T-helper 22 cell (primary cell): ENCODE data around the gene SNX30.
"Not testable (repeated sequence)": the region's sequence is repeated elsewhere in the genome, so short reads cannot be mapped to it uniquely, and the experiment has no call there.

Experiments
- DNase-seq: peaks from one replicate; pipeline ENCODE4 v3.0.0-alpha.2; 2020; ENCODE audit warnings: low read depth

SNX30 gene

GRCh38 chr9:112750016-112750763, at the start of gene SNX30:
TSS of gene SNX30 (plus strand) at chr9:112750760. CDS start at chr9:112751002, 242 bp downstream.
- DNase-seq, result peak; percentile 68

- DNase-seq, result no peak
Observed at GRCh38 chr9:112703304-112703703, 47.3 kb upstream of the SNX30 start.

- DNase-seq, result no peak
Observed at GRCh38 chr9:112705768-112706427, 44.7 kb upstream of the SNX30 start.

- no peak for DNase-seq
Observed at GRCh38 chr9:112711050-112711689, 39.4 kb upstream of the SNX30 start.

- DNase-seq, result no peak
Observed at GRCh38 chr9:112712678-112713077, 37.9 kb upstream of the SNX30 start.

- peak; percentile 96 for DNase-seq
Observed at GRCh38 chr9:112717661-112718331, 32.8 kb upstream of the SNX30 start, which contains the start of gene INIP. TSS of gene INIP (minus strand) at chr9:112718117. CDS start at chr9:112716485, 1,632 bp downstream.

GRCh38 chr9:112719241-112719691, 31.3 kb upstream of the SNX30 start:
- no peak for DNase-seq

- no peak for DNase-seq
Observed at GRCh38 chr9:112719696-112720095, 30.9 kb upstream of the SNX30 start.

GRCh38 chr9:112720113-112720780, 30.3 kb upstream of the SNX30 start:
- no peak for DNase-seq

GRCh38 chr9:112722749-112723148, 27.8 kb upstream of the SNX30 start:
- not testable (repeated sequence) for DNase-seq

- no peak for DNase-seq
Observed at GRCh38 chr9:112725961-112726360, 24.6 kb upstream of the SNX30 start.

- DNase-seq, result no peak
Observed at GRCh38 chr9:112726428-112726827, 24.1 kb upstream of the SNX30 start.

- DNase-seq, result no peak
Observed at GRCh38 chr9:112728401-112728800, 22.2 kb upstream of the SNX30 start.

GRCh38 chr9:112731971-112732370, 18.6 kb upstream of the SNX30 start:
- DNase-seq, result no peak

GRCh38 chr9:112734892-112735291, 15.7 kb upstream of the SNX30 start:
- DNase-seq, result no peak

GRCh38 chr9:112743216-112743836, 7.2 kb upstream of the SNX30 start:
- DNase-seq, result no peak

- DNase-seq, result no peak
Observed at GRCh38 chr9:112744177-112744576, 6.4 kb upstream of the SNX30 start.

- no peak for DNase-seq
Observed at GRCh38 chr9:112747094-112747493, 3.5 kb upstream of the SNX30 start.

- no peak for DNase-seq
Observed at GRCh38 chr9:112750764-112751055, 150 bp downstream of the SNX30 start.

- peak; percentile 30 for DNase-seq
Observed at GRCh38 chr9:112751056-112751795, 666 bp downstream of the SNX30 start.
